Breast epithelium (tissue), 3 donors: Measurements from ENCODE around the gene FCN3.

ENCODE experiments used
- POLR2A ChIP-seq: fragments of 450-650 bp; IDR thresholded peaks from one replicate; pipeline ENCODE4 v1.6.1; 2016; ENCODE audit warnings: antibody characterized with exemption, mild to moderate bottlenecking, moderate library complexity
- POLR2AphosphoS5 ChIP-seq, 3 donors: sonication (generic); formaldehyde crosslinking; IDR thresholded peaks; one replicate each; pipeline ENCODE4 v1.6.1; 2017; ENCODE audit warnings: antibody characterized with exemption in 3 of 3
- TF ChIP-seq, protein P1 (sequence below), 3 donors: fragments of 450-650 bp; IDR thresholded peaks; one replicate each; pipeline ENCODE4 v1.5.1; 2016 to 2017; ENCODE audit warnings: antibody characterized with exemption in 3 of 3, mild to moderate bottlenecking in 3 of 3, moderate library complexity in 3 of 3

- TF ChIP-seq, protein P1, sequence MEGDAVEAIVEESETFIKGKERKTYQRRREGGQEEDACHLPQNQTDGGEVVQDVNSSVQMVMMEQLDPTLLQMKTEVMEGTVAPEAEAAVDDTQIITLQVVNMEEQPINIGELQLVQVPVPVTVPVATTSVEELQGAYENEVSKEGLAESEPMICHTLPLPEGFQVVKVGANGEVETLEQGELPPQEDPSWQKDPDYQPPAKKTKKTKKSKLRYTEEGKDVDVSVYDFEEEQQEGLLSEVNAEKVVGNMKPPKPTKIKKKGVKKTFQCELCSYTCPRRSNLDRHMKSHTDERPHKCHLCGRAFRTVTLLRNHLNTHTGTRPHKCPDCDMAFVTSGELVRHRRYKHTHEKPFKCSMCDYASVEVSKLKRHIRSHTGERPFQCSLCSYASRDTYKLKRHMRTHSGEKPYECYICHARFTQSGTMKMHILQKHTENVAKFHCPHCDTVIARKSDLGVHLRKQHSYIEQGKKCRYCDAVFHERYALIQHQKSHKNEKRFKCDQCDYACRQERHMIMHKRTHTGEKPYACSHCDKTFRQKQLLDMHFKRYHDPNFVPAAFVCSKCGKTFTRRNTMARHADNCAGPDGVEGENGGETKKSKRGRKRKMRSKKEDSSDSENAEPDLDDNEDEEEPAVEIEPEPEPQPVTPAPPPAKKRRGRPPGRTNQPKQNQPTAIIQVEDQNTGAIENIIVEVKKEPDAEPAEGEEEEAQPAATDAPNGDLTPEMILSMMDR (IDR thresholded peaks at IDR 0.05), result no peak
- no peak for TF ChIP-seq POLR2A
- no peak for TF ChIP-seq POLR2AphosphoS5 (IDR thresholded peaks at IDR 0.05)
Measured at GRCh38 chr1:27368869-27369582, 5.6 kb downstream of the FCN3 start.
